ENCODE data around the gene FASLG. TPM values are rescaled to one million over a fixed set of nuclear protein-coding genes. Genes with fewer than 3 reads are reported as not detected.
"Not testable (repeated sequence)": the region's sequence is repeated elsewhere in the genome, so short reads cannot be mapped to it uniquely, and the experiment has no call there.

The FASLG gene
- total RNA-seq, 6 donors from 2014 or later: 0.46 to 0.91 (median 0.52) TPM; not detected in 2

DNA sequence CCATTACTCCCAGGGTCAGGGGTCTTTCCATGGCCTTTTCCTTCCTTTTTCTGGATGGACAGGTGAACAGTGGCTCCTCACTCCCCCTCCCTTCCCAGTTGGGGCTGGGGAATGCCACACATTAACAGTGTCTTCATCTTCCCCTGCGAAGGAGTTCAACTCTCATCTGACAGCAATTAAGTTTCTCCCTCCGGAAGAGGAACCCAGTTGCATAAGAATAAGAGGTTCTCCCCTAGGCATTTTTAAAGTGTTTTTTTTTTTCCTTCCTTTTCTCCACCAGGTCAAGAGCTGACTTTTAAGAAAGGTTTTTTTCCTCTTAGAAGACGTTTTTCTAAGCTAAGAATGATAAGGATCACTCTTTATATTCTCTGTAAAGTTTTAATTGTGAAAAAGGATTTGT, 42.3 kb upstream of the FASLG start:
- Histone ChIP-seq H3K27ac (no peak overlapping the region), H3K36me3 (no peaks in the 10 kb centered on the region), H3K27me3 (no peaks in the 10 kb centered on the region), H3K9me3 (peaks cover 7 to 21% (median 8%) of the 10 kb centered on the region in 4 donors), H3K4me3 (no peak overlapping the region), H3K4me1 (no peaks in the 10 kb centered on the region)
- ATAC-seq (ENCODE audit: low FRiP score in 2 of 2): no peak
- no peak for DNase-seq
- WGBS, 2 donors: 38 to 46% methylated on average over 3 of the region's 3 CpGs
- no peak for TF ChIP-seq POLR2AphosphoS5 (IDR thresholded peaks at IDR 0.05)
- no peak for TF ChIP-seq POLR2A (IDR thresholded peaks at IDR 0.05)
- TF ChIP-seq CTCF (IDR thresholded peaks at IDR 0.05): no peak
- no peak for TF ChIP-seq EP300 (IDR thresholded peaks at IDR 0.05)

DNA sequence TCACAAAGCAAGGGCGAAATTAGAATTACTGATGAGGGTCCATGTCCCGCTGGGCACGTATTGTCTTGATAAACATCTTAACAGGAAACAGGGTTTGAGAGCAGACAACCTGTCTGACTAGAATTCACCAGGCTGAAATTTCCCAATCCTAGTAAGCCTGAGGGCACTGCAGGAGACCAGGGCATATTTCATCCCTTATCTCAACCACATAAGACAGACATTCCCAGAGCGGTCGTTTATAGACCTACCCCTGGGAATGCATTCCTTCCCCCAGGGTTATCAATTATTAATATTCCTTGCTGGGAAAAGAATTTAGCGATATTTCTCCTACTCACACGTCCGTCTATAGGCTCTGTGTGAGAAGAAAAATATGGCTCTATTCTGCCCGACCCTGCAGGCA, 38.3 kb upstream of the FASLG start:
- H3K4me3 ChIP-seq; H3K27ac ChIP-seq; H3K36me3 ChIP-seq; H3K27me3 ChIP-seq; DNase-seq; ATAC-seq (ENCODE audit: low FRiP score in 2 of 2); H3K4me1 ChIP-seq: not testable (repeated sequence)
- WGBS, 2 donors: 91 to 93% methylated on average over 9 of the region's 9 CpGs
- peaks cover 7 to 21% (median 8%) of the 10 kb centered on the region in 4 donors for H3K9me3 ChIP-seq

DNA sequence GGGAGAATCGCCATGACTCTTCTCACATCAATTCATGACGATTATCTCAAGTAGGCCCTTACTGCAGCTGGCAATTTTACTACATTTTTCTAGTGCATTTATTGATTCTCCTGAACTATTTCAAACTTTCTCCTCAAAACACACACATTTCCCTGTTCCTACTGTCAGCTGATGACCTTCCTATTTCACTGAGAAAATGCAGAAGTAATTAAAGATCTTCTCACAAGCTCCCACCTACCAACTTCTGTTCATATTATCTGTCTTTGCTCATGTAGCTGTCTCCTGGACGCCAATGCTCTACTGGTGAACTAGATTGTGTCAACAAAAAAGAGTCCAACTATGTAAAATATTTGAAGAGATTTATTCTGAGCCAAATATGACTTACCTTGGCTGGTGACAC, 36.4 kb upstream of the FASLG start:
- Histone ChIP-seq H3K27ac (no peak overlapping the region), H3K4me3 (no peak overlapping the region), H3K36me3 (no peaks in the 10 kb centered on the region), H3K9me3 (peaks cover 7 to 16% (median 8%) of the 10 kb centered on the region in 4 donors), H3K4me1 (peaks cover 0 to 6% (median 0%) of the 10 kb centered on the region in 4 donors), H3K27me3 (no peaks in the 10 kb centered on the region)
- DNase-seq (no peak), ATAC-seq (ENCODE audit: low FRiP score in 2 of 2) (no peak)
- WGBS, 2 donors: 69 to 71% methylated on average over 3 of the region's 3 CpGs
- no peak for TF ChIP-seq POLR2AphosphoS5 (IDR thresholded peaks at IDR 0.05)
- TF ChIP-seq CTCF (IDR thresholded peaks at IDR 0.05): no peak
- no peak for TF ChIP-seq POLR2A (IDR thresholded peaks at IDR 0.05)
- TF ChIP-seq EP300 (IDR thresholded peaks at IDR 0.05): no peak

GRCh38 chr1:172623748-172624147, 35.2 kb upstream of the FASLG start:
- no peak for ATAC-seq (ENCODE audit: low FRiP score in 2 of 2)
- TF ChIP-seq POLR2AphosphoS5 (IDR thresholded peaks at IDR 0.05) (no peak), POLR2A (IDR thresholded peaks at IDR 0.05) (no peak), EP300 (IDR thresholded peaks at IDR 0.05) (no peak), CTCF (IDR thresholded peaks at IDR 0.05) (no peak)
- Histone ChIP-seq H3K4me1 (peaks cover 0 to 6% (median 0%) of the 10 kb centered on the region in 4 donors), H3K9me3 (peaks cover 7 to 16% (median 8%) of the 10 kb centered on the region in 4 donors), H3K27me3 (no peaks in the 10 kb centered on the region), H3K36me3 (no peaks in the 10 kb centered on the region), H3K4me3 (no peak overlapping the region), H3K27ac (no peak overlapping the region)
- DNase-seq: no peak
- 84 to 89% methylated on average over 3 of the region's 3 CpGs for WGBS, 2 donors

DNA sequence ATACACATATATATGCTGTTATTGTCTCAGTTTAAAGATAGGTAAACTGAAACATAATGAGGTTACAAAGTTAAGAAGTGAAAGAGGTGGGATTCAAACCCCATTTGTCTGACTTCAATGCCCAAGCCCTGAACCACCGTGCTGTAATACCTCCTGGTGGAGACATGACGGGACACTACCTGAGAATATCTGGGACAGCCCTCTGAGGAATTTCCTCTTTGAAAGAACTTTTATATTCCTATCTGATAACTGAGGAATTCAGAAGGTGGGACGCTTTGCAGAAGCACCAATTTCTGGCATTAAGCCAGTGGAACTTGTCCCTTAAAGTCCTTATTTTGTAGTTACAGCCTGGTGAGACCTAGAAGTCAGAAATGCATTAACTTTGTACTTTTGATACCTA, 32.1 kb upstream of the FASLG start:
- DNase-seq (no peak), ATAC-seq (ENCODE audit: low FRiP score in 2 of 2) (no peak)
- Histone ChIP-seq H3K9me3 (peaks cover 0 to under 1% (median 0%) of the 10 kb centered on the region in 4 donors), H3K27me3 (no peaks in the 10 kb centered on the region), H3K27ac (no peak overlapping the region), H3K4me1 (peaks cover 0 to 6% (median 0%) of the 10 kb centered on the region in 4 donors), H3K4me3 (no peak overlapping the region), H3K36me3 (no peaks in the 10 kb centered on the region)
- no peak for TF ChIP-seq POLR2A (IDR thresholded peaks at IDR 0.05)
- no peak for TF ChIP-seq CTCF (IDR thresholded peaks at IDR 0.05)
- no peak for TF ChIP-seq EP300 (IDR thresholded peaks at IDR 0.05)
- no peak for TF ChIP-seq POLR2AphosphoS5 (IDR thresholded peaks at IDR 0.05)
- 49 to 61% methylated on average over 3 of the region's 3 CpGs for WGBS, 2 donors
